GM12864 (cell line): ENCODE measurements around the gene LY6G6F.

ENCODE experiments used
- DNase-seq: peaks from one replicate; pipeline ENCODE4 v3.0.0-alpha.2; 2011; ENCODE audit warnings: low read depth
- H3K4me3 ChIP-seq: 2 replicates; pipeline ENCODE4 v1.5.1; 2011; ENCODE audit warnings: mild to moderate bottlenecking, low read depth, low read length, control low read depth
- CTCF ChIP-seq: IDR thresholded peaks from 2 replicates; pipeline ENCODE4 v1.5.1; 2011; ENCODE audit warnings: low read depth, mild to moderate bottlenecking, moderate library complexity, low read length, control low read depth, inconsistent platforms; ENCODE audit errors: missing control alignments

Gene LY6G6F

DNA sequence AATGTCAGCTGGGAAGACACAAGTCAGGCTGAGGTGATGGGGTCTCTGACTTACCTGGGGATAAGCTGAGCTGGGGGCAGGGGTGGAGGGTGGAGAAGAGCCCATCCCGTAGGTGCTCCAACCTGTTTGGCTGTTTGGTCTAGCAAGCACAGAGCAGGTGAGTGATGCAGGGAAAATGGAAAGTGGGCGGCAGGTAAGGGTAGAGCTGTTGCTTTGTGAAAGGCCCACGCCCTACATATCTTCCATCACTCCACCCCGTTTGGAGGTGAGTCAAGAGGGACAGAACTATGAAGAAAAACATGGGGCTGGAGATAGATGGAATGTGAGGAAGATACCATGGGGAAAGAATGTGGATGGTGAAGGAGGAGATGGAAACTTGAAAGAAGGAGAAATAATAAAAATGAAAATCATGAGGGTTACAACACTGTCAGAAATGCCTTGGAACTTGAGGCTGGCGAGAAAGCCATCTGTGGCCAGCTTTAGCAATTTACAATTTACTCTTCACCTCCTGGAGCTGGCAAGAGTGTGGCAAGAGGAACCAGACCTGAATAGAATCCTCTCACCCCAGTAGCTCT, 13.6 kb downstream of the LY6G6F start:
- DNase-seq, result no peak
- no peak overlapping the region for H3K4me3 ChIP-seq
- TF ChIP-seq CTCF, result no peak

- TF ChIP-seq CTCF, result no peak
- DNase-seq, result no peak
Measured at GRCh38 chr6:31721351-31722020, 14.8 kb downstream of the LY6G6F start, which contains the start of gene LY6G6C. LY6G6C (minus strand) TSS chr6:31721746; CDS start chr6:31721679, 67 bp downstream.

GRCh38 chr6:31722173-31722572, 15.5 kb downstream of the LY6G6F start:
- DNase-seq, result no peak
- TF ChIP-seq CTCF, result no peak
- H3K4me3 ChIP-seq, result no peak overlapping the region

More at GRCh38 chr6:31721351-31722020, 14.8 kb downstream of the LY6G6F start, which contains the start of gene LY6G6C:
- no peak within 1 kb of the TSS for H3K4me3 ChIP-seq

DNA sequence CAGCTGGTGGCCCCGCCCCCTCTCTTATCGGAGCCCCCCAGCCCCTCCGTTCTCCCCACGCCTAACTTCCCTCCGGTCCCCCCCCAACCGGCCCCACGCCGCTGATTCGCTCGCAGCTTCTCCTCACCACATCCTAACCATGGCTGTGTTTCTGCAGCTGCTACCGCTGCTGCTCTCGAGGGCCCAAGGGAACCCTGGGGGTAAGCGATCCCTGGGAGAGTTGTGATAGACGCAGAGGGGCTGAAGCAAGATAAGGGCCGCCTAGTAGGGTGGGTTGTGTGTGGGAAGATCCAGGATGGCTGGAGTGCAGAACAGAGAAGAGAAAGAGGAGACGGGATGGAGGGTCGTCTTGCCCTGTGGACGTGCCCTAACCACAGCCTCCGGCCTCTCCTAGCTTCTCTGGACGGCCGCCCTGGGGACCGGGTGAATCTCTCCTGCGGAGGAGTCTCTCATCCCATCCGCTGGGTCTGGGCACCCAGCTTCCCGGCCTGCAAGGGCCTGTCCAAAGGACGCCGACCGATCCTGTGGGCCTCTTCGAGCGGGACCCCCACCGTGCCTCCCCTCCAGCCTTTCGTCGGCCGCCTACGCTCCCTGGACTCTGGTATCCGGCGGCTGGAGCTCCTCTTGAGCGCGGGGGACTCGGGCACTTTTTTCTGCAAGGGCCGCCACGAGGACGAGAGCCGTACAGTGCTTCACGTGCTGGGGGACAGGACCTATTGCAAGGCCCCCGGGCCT, 16.7 kb downstream of the LY6G6F start, which contains the start of gene MPIG6B:
TSS of gene MPIG6B (plus strand) at position 129 of the 735 bp plus-strand sequence. CDS start at position 140, 11 bp downstream.
- no peak for TF ChIP-seq CTCF
- no peak within 1 kb of the TSS for H3K4me3 ChIP-seq
- no peak for DNase-seq

DNA sequence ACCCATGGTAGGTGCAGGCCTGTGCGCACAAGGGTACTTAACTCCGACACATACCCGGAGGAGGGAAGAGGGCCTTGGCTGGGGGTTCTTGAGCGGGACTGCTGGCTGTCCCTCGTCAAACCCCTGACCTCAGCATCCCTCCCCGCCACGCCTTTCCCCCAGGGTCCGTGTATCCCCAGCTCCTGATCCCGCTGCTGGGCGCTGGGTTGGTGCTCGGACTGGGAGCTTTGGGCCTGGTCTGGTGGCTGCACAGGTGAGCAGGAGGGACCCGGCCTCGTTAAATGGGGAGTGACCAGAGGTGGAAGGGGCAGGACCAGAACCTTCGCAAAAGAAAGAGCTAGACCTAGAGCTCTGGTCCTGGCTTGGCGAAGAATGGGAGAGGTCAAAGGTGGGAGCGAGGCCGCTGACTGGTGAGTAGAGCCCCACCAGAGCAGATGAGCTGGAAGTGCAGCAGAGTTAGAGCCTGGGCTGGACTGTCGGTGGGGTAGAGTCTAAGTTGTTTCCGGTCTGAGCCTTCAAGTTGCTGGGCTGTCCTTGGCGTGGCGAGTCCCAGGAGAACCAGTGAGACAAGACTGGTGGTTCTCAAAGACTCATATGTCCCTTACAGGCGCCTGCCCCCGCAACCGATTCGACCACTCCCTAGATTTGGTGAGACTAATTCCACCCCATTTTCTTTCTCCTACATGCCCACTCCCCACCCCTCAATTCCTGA, 17.5 kb downstream of the LY6G6F start:
- no peak for DNase-seq
- H3K4me3 ChIP-seq, result no peak overlapping the region
- no peak for TF ChIP-seq CTCF

GRCh38 chr6:31725502-31726350, 19.1 kb downstream of the LY6G6F start:
- no peak for TF ChIP-seq CTCF
- no peak overlapping the region for H3K4me3 ChIP-seq
- DNase-seq, result no peak
